Mesenchymal stem cell (in vitro differentiated cells and primary cell): ENCODE results near the gene LAMC3.

Experiments used
- DNase-seq: peaks from one replicate; pipeline ENCODE4 v3.0.0-alpha.2; 2013
- H2AFZ ChIP-seq: one replicate; pipeline ENCODE4 v1.6.1; 2013; ENCODE audit warnings: low read depth, mild to moderate bottlenecking, control low read depth, inconsistent platforms, low read length, moderate library complexity
- H2AK5ac ChIP-seq: 2 replicates; pipeline ENCODE4 v1.6.1; 2013; ENCODE audit warnings: low read length, moderate library complexity, mild to moderate bottlenecking, inconsistent platforms; ENCODE audit not compliant: severe bottlenecking
- H2BK120ac ChIP-seq: one replicate; pipeline ENCODE4 v1.6.1; 2013; ENCODE audit warnings: low read depth, mild to moderate bottlenecking, inconsistent platforms, low read length, moderate library complexity
- H2BK12ac ChIP-seq, 2 experiments: one replicate each; pipeline ENCODE4 v1.6.1; 2013; ENCODE audit warnings: inconsistent platforms in 2 of 2, low read length in 2 of 2, mild to moderate bottlenecking in 2 of 2, moderate library complexity in 2 of 2, control low read depth in 1 of 2
- H2BK15ac ChIP-seq: one replicate; pipeline ENCODE4 v1.6.1; 2013; ENCODE audit warnings: mild to moderate bottlenecking, low read depth, inconsistent platforms; ENCODE audit not compliant: poor library complexity, severe bottlenecking
- H2BK5ac ChIP-seq: 2 replicates; pipeline ENCODE4 v1.6.1; 2013; ENCODE audit warnings: low read depth, mild to moderate bottlenecking, low read length, control low read depth, inconsistent platforms; ENCODE audit not compliant: poor library complexity, severe bottlenecking
- H3K14ac ChIP-seq, 2 experiments: one replicate each; pipeline ENCODE4 v1.6.1; 2013; ENCODE audit warnings: inconsistent platforms in 2 of 2, low read length in 2 of 2, control low read depth in 1 of 2, mild to moderate bottlenecking in 1 of 2, moderate library complexity in 1 of 2
- H3K18ac ChIP-seq, 2 experiments: one replicate each; pipeline ENCODE4 v1.6.1; 2013; ENCODE audit warnings: inconsistent platforms in 2 of 2, low read length in 2 of 2, control low read depth in 1 of 2, low read depth in 1 of 2, mild to moderate bottlenecking in 1 of 2
- H3K23ac ChIP-seq, 2 experiments: one replicate each; pipeline ENCODE4 v1.6.1; 2013; ENCODE audit warnings: inconsistent platforms in 2 of 2, low read length in 2 of 2, mild to moderate bottlenecking in 2 of 2, moderate library complexity in 2 of 2, control low read depth in 1 of 2
- H3K27ac ChIP-seq: 2 replicates; pipeline ENCODE4 v1.5.1; 2013; ENCODE audit warnings: mild to moderate bottlenecking, moderate library complexity, low read length, control low read depth, inconsistent platforms; ENCODE audit not compliant: poor library complexity, severe bottlenecking
- H3K27me3 ChIP-seq, 2 experiments: 2 replicates each; pipeline versions ENCODE4 v1.6.1 to v1.7.0; 2013; ENCODE audit warnings: low read length in 2 of 2, mild to moderate bottlenecking in 2 of 2, moderate library complexity in 2 of 2, control low read depth in 1 of 2, inconsistent platforms in 1 of 2; ENCODE audit not compliant: control insufficient read depth in 1 of 2, insufficient read depth in 1 of 2
- H3K36me3 ChIP-seq, 2 experiments: 2 replicates each; pipeline versions ENCODE4 v1.6.1 to v1.7.0; 2013; ENCODE audit warnings: low read length in 2 of 2, control low read depth in 1 of 2, inconsistent platforms in 1 of 2, low read depth in 1 of 2, mild to moderate bottlenecking in 1 of 2; ENCODE audit not compliant: insufficient read depth in 2 of 2, control insufficient read depth in 1 of 2
- H3K4ac ChIP-seq, 2 experiments: one replicate each; pipeline ENCODE4 v1.6.1; 2013; ENCODE audit warnings: inconsistent platforms in 2 of 2, low read length in 2 of 2, mild to moderate bottlenecking in 2 of 2, moderate library complexity in 2 of 2, control low read depth in 1 of 2, low read depth in 1 of 2
- H3K4me1 ChIP-seq: 2 replicates; pipeline ENCODE4 v1.6.1; 2013; ENCODE audit warnings: low read depth, low read length, control low read depth; ENCODE audit not compliant: control insufficient read depth, insufficient read depth
- H3K4me2 ChIP-seq: 2 replicates; pipeline ENCODE4 v1.6.1; 2013; ENCODE audit warnings: low read length, mild to moderate bottlenecking, inconsistent platforms; ENCODE audit not compliant: poor library complexity, severe bottlenecking
- H3K4me3 ChIP-seq, 2 experiments: 2 replicates each; pipeline versions ENCODE4 v1.5.1 to v1.7.0; 2013; ENCODE audit warnings: low read length in 2 of 2, mild to moderate bottlenecking in 2 of 2, control low read depth in 1 of 2, low read depth in 1 of 2; ENCODE audit not compliant: insufficient read depth in 1 of 2
- H3K79me1 ChIP-seq: replicated peaks from 2 replicates; pipeline ENCODE4 v1.6.1; 2013; ENCODE audit warnings: mild to moderate bottlenecking, control low read depth, low read length, inconsistent platforms; ENCODE audit not compliant: poor library complexity, severe bottlenecking
- H3K9ac ChIP-seq: 2 replicates; pipeline ENCODE4 v1.7.0; 2013; ENCODE audit warnings: mild to moderate bottlenecking, low read length, moderate library complexity
- H3K9me3 ChIP-seq: 2 replicates; pipeline ENCODE4 v1.7.0; 2013; ENCODE audit warnings: mild to moderate bottlenecking, low read length; ENCODE audit not compliant: control insufficient read depth
- H4K8ac ChIP-seq: one replicate; pipeline ENCODE4 v1.6.1; 2013; ENCODE audit warnings: inconsistent platforms, mild to moderate bottlenecking, low read length, moderate library complexity
- H4K91ac ChIP-seq: one replicate; pipeline ENCODE4 v1.6.1; 2013; ENCODE audit warnings: mild to moderate bottlenecking, low read length, inconsistent platforms
- WGBS: methylation state at CpG from one replicate; pipeline ENCODE4 v1.1.7; 2013; ENCODE audit warnings: mixed read lengths; 5-methylcytosine and 5-hydroxymethylcytosine counted together

The LAMC3 gene

GRCh38 chr9:131094015-131094414, 85.0 kb downstream of the LAMC3 start:
- Histone ChIP-seq H4K91ac (no peak overlapping the region), H3K4ac (no peak overlapping the region), H3K18ac (no peak overlapping the region), H3K27me3 (peaks cover 16 to 39% of the 10 kb centered on the region in 2 experiments), H2BK120ac (no peak overlapping the region), H2AK5ac (no peak overlapping the region), H3K9me3 (no peaks in the 10 kb centered on the region), H3K4me2 (no peak overlapping the region), H4K8ac (no peak overlapping the region), H3K4me1 (peaks cover 36% of the 10 kb centered on the region), H3K27ac (no peak overlapping the region), H2BK5ac (no peak overlapping the region), H3K36me3 (no peaks in the 10 kb centered on the region), H3K4me3 (peak overlapping the region in 1 of 2 experiments; percentile 21), H2AFZ (no peak overlapping the region), H2BK15ac (no peak overlapping the region), H2BK12ac (no peak overlapping the region), H3K9ac (no peak overlapping the region), H3K23ac (no peak overlapping the region), H3K14ac (no peak overlapping the region), H3K79me1 (no peaks in the 10 kb centered on the region)
- no peak for DNase-seq
- 95% methylated on average over 5 of the region's 5 CpGs for WGBS

- H2BK15ac ChIP-seq: no peak overlapping the region
- no peak overlapping the region for H2AK5ac ChIP-seq
- peak overlapping the region in 1 of 2 experiments; percentile 21 for H3K4me3 ChIP-seq
- H3K4me2 ChIP-seq: no peak overlapping the region
- no peak overlapping the region for H4K91ac ChIP-seq
- DNase-seq: peak; percentile 47
- H3K23ac ChIP-seq: no peak overlapping the region
- H2BK120ac ChIP-seq: no peak overlapping the region
- no peaks in the 10 kb centered on the region for H3K79me1 ChIP-seq
- H3K4ac ChIP-seq: no peak overlapping the region
- H3K9me3 ChIP-seq: no peaks in the 10 kb centered on the region
- H3K9ac ChIP-seq: no peak overlapping the region
- H2AFZ ChIP-seq: no peak overlapping the region
- no peak overlapping the region for H3K27ac ChIP-seq
- peaks cover 16 to 44% of the 10 kb centered on the region in 2 experiments for H3K27me3 ChIP-seq
- H3K36me3 ChIP-seq: peaks cover 0 to 3% of the 10 kb centered on the region in 2 experiments
- WGBS: 63% methylated on average over 12 of the region's 12 CpGs
- H3K18ac ChIP-seq: no peak overlapping the region
- H2BK5ac ChIP-seq: no peak overlapping the region
- no peak overlapping the region for H3K14ac ChIP-seq
- no peak overlapping the region for H4K8ac ChIP-seq
- no peak overlapping the region for H2BK12ac ChIP-seq
- peaks cover 41% of the 10 kb centered on the region for H3K4me1 ChIP-seq
Observed at GRCh38 chr9:131094622-131095021, 85.6 kb downstream of the LAMC3 start.

GRCh38 chr9:131095666-131096268, 86.8 kb downstream of the LAMC3 start:
- Histone ChIP-seq H3K36me3 (peaks cover 0 to 3% of the 10 kb centered on the region in 2 experiments), H3K4ac (no peak overlapping the region), H2BK15ac (no peak overlapping the region), H2BK12ac (no peak overlapping the region), H3K18ac (no peak overlapping the region), H3K79me1 (no peaks in the 10 kb centered on the region), H4K8ac (no peak overlapping the region), H2BK5ac (no peak overlapping the region), H3K4me2 (peak overlapping the region; percentile 72), H3K4me3 (peak overlapping the region; percentile 61 to 68), H2AFZ (no peak overlapping the region), H3K4me1 (peaks cover 50% of the 10 kb centered on the region), H3K9me3 (no peaks in the 10 kb centered on the region), H3K27me3 (peaks cover 16 to 50% of the 10 kb centered on the region in 2 experiments), H3K23ac (no peak overlapping the region), H3K14ac (no peak overlapping the region), H2AK5ac (no peak overlapping the region), H3K9ac (no peak overlapping the region), H2BK120ac (no peak overlapping the region), H4K91ac (no peak overlapping the region), H3K27ac (no peak overlapping the region)
- WGBS: 41% methylated on average over 16 of the region's 16 CpGs
- DNase-seq: no peak

GRCh38 chr9:131096269-131097125, 87.5 kb downstream of the LAMC3 start, which contains the start of gene AIF1L:
TSS of gene AIF1L (plus strand) at chr9:131096531. CDS start at chr9:131096630, 99 bp downstream.
- Histone ChIP-seq H3K9me3 (no peaks in the 10 kb centered on the region), H2BK5ac (no peak within 1 kb of the TSS), H3K79me1 (no peaks in the 10 kb centered on the region), H3K27me3 (peaks cover 16 to 50% of the 10 kb centered on the region in 2 experiments), H4K91ac (no peak within 1 kb of the TSS), H3K27ac (no peak within 1 kb of the TSS), H3K9ac (peak within 1 kb of the TSS; percentile 11), H3K14ac (no peak within 1 kb of the TSS), H2AFZ (no peak within 1 kb of the TSS), H3K23ac (no peak within 1 kb of the TSS), H3K4me2 (peak within 1 kb of the TSS; percentile 95), H2BK15ac (peak within 1 kb of the TSS; percentile 52), H2AK5ac (no peak within 1 kb of the TSS), H3K36me3 (peaks cover 0 to 3% of the 10 kb centered on the region in 2 experiments), H2BK12ac (no peak within 1 kb of the TSS), H3K4me1 (peaks cover 53% of the 10 kb centered on the region), H3K18ac (no peak within 1 kb of the TSS), H3K4ac (no peak within 1 kb of the TSS), H3K4me3 (peak within 1 kb of the TSS; percentile 63 to 68), H2BK120ac (no peak within 1 kb of the TSS), H4K8ac (no peak within 1 kb of the TSS)
- 1% methylated on average over 52 of the region's 99 CpGs for WGBS
- peak; percentile 20 for DNase-seq
